ENCODE results near the gene RCN2.
"Not testable (repeated sequence)": the region's sequence is repeated elsewhere in the genome, so short reads cannot be mapped to it uniquely, and the experiment has no call there.

Gene RCN2

GRCh38 chr15:76935620-76936019 is 4.1 kb downstream of the RCN2 start:
- DNase-seq: no peak

GRCh38 chr15:76936671-76937070 is 5.1 kb downstream of the RCN2 start:
- no peak for DNase-seq

GRCh38 chr15:76938752-76939151 is 7.2 kb downstream of the RCN2 start:
- no peak for DNase-seq

- no peak for DNase-seq
These were observed 8.2 kb downstream of the RCN2 start for GRCh38 chr15:76939715-76940114.

GRCh38 chr15:76941636-76942035 is 10.1 kb downstream of the RCN2 start:
- no peak for DNase-seq

- no peak for DNase-seq
These were observed 10.8 kb downstream of the RCN2 start for GRCh38 chr15:76942331-76942730.

GRCh38 chr15:76945494-76946093 is 14.0 kb downstream of the RCN2 start:
- no peak for DNase-seq

- no peak for DNase-seq
These were observed 15.9 kb downstream of the RCN2 start for GRCh38 chr15:76947454-76947853.

- no peak for DNase-seq
These were observed 19.7 kb downstream of the RCN2 start for GRCh38 chr15:76951220-76951619.

GRCh38 chr15:76953913-76954312 is 22.4 kb downstream of the RCN2 start:
- DNase-seq: no peak

GRCh38 chr15:76954744-76955143 is 23.2 kb downstream of the RCN2 start:
- no peak for DNase-seq

- DNase-seq: no peak
These were observed 29.9 kb downstream of the RCN2 start for GRCh38 chr15:76961268-76962011.

- no peak for DNase-seq
These were observed 30.9 kb downstream of the RCN2 start for GRCh38 chr15:76962337-76963013.

- no peak for DNase-seq
These were observed 32.0 kb downstream of the RCN2 start for GRCh38 chr15:76963596-76963995.

GRCh38 chr15:76964157-76964556 is 32.6 kb downstream of the RCN2 start:
- no peak for DNase-seq

- not testable (repeated sequence) for DNase-seq
These were observed 34.5 kb downstream of the RCN2 start for GRCh38 chr15:76966051-76966450.

- no peak for DNase-seq
These were observed 35.5 kb downstream of the RCN2 start for GRCh38 chr15:76967067-76967466.

- no peak for DNase-seq
These were observed 36.8 kb downstream of the RCN2 start for GRCh38 chr15:76968306-76968705.

- DNase-seq: no peak
These were observed 41.1 kb downstream of the RCN2 start for GRCh38 chr15:76972389-76973361.

- no peak for DNase-seq
These were observed 41.8 kb downstream of the RCN2 start for GRCh38 chr15:76973362-76973743.

GRCh38 chr15:76973906-76974305 is 42.4 kb downstream of the RCN2 start:
- DNase-seq: no peak

- DNase-seq: no peak
These were observed 43.0 kb downstream of the RCN2 start for GRCh38 chr15:76974456-76975036.

- no peak for DNase-seq
These were observed 44.6 kb downstream of the RCN2 start for GRCh38 chr15:76976141-76976540.

Data from NCI-H510A (cell line).